ENCODE data around the gene RALGAPA2.

Gene RALGAPA2

GRCh38 chr20:20501128-20501527 is 211.3 kb downstream of the RALGAPA2 start:
- Histone ChIP-seq H3K9me3 (ENCODE audit: control insufficient read depth, insufficient read depth, low read length) (no peaks in the 10 kb centered on the region), H3K4me1 (ENCODE audit: control insufficient read depth, insufficient read depth, low read length) (no peaks in the 10 kb centered on the region), H3K27ac (ENCODE audit: low read length) (no peak overlapping the region), H3K4me3 (ENCODE audit: low read length) (no peak overlapping the region), H3K27me3 (ENCODE audit: control insufficient read depth, insufficient read depth, low read length) (no peaks in the 10 kb centered on the region), H3K36me3 (ENCODE audit: control insufficient read depth, insufficient read depth, low read length) (no peaks in the 10 kb centered on the region)
- no peak for DNase-seq (ENCODE audit: low read depth, low spot score)
- no CpG with 5 or more reads among the region's 2 CpGs for WGBS (ENCODE audit: insufficient coverage, insufficient read length)

- no peaks in the 10 kb centered on the region for H3K4me1 ChIP-seq (ENCODE audit: control insufficient read depth, insufficient read depth, low read length)
- no CpG with 5 or more reads among the region's 1 CpG for WGBS (ENCODE audit: insufficient coverage, insufficient read length)
- no peak overlapping the region for H3K4me3 ChIP-seq (ENCODE audit: low read length)
- H3K27ac ChIP-seq (ENCODE audit: low read length): no peak overlapping the region
- H3K36me3 ChIP-seq (ENCODE audit: control insufficient read depth, insufficient read depth, low read length): no peaks in the 10 kb centered on the region
- H3K9me3 ChIP-seq (ENCODE audit: control insufficient read depth, insufficient read depth, low read length): no peaks in the 10 kb centered on the region
- no peak for DNase-seq (ENCODE audit: low read depth, low spot score)
- H3K27me3 ChIP-seq (ENCODE audit: control insufficient read depth, insufficient read depth, low read length): no peaks in the 10 kb centered on the region
Observed at GRCh38 chr20:20500312-20500711, 212.1 kb downstream of the RALGAPA2 start.

- Histone ChIP-seq H3K27me3 (ENCODE audit: control insufficient read depth, insufficient read depth, low read length) (no peaks in the 10 kb centered on the region), H3K36me3 (ENCODE audit: control insufficient read depth, insufficient read depth, low read length) (no peaks in the 10 kb centered on the region), H3K4me3 (ENCODE audit: low read length) (no peak overlapping the region), H3K4me1 (ENCODE audit: control insufficient read depth, insufficient read depth, low read length) (0 out of 2 replicates have a peak, but pooled peaks cover under 1% of the 10 kb centered on the region), H3K27ac (ENCODE audit: low read length) (no peak overlapping the region), H3K9me3 (ENCODE audit: control insufficient read depth, insufficient read depth, low read length) (no peaks in the 10 kb centered on the region)
- WGBS (ENCODE audit: insufficient coverage, insufficient read length): no CpG with 5 or more reads among the region's 5 CpGs
- no peak for DNase-seq (ENCODE audit: low read depth, low spot score)
Observed at GRCh38 chr20:20499439-20499838, 213.0 kb downstream of the RALGAPA2 start.

GRCh38 chr20:20498076-20498861 is 214.2 kb downstream of the RALGAPA2 start:
- no peaks in the 10 kb centered on the region for H3K36me3 ChIP-seq (ENCODE audit: control insufficient read depth, insufficient read depth, low read length)
- no CpG with 5 or more reads among the region's 11 CpGs for WGBS (ENCODE audit: insufficient coverage, insufficient read length)
- no peaks in the 10 kb centered on the region for H3K9me3 ChIP-seq (ENCODE audit: control insufficient read depth, insufficient read depth, low read length)
- H3K4me1 ChIP-seq (ENCODE audit: control insufficient read depth, insufficient read depth, low read length): 0 out of 2 replicates have a peak, but pooled peaks cover 2% of the 10 kb centered on the region
- H3K27me3 ChIP-seq (ENCODE audit: control insufficient read depth, insufficient read depth, low read length): no peaks in the 10 kb centered on the region
- no peak overlapping the region for H3K27ac ChIP-seq (ENCODE audit: low read length)
- no peak overlapping the region for H3K4me3 ChIP-seq (ENCODE audit: low read length)
- no peak for DNase-seq (ENCODE audit: low read depth, low spot score)

GRCh38 chr20:20497242-20497978 is 215.0 kb downstream of the RALGAPA2 start:
- no CpG with 5 or more reads among the region's 8 CpGs for WGBS (ENCODE audit: insufficient coverage, insufficient read length)
- Histone ChIP-seq H3K36me3 (ENCODE audit: control insufficient read depth, insufficient read depth, low read length) (no peaks in the 10 kb centered on the region), H3K4me3 (ENCODE audit: low read length) (no peak overlapping the region), H3K27me3 (ENCODE audit: control insufficient read depth, insufficient read depth, low read length) (no peaks in the 10 kb centered on the region), H3K27ac (ENCODE audit: low read length) (no peak overlapping the region), H3K4me1 (ENCODE audit: control insufficient read depth, insufficient read depth, low read length) (0 out of 2 replicates have a peak, but pooled peaks cover 2% of the 10 kb centered on the region), H3K9me3 (ENCODE audit: control insufficient read depth, insufficient read depth, low read length) (no peaks in the 10 kb centered on the region)
- no peak for DNase-seq (ENCODE audit: low read depth, low spot score)

- no CpG with 5 or more reads among the region's 9 CpGs for WGBS (ENCODE audit: insufficient coverage, insufficient read length)
- no peak overlapping the region for H3K27ac ChIP-seq (ENCODE audit: low read length)
Observed at GRCh38 chr20:20495729-20496503, 216.5 kb downstream of the RALGAPA2 start.

GRCh38 chr20:20493701-20494100 is 218.7 kb downstream of the RALGAPA2 start:
- H3K4me3 ChIP-seq (ENCODE audit: low read length): no peak overlapping the region
- no CpG with 5 or more reads among the region's 2 CpGs for WGBS (ENCODE audit: insufficient coverage, insufficient read length)
- H3K27ac ChIP-seq (ENCODE audit: low read length): no peak overlapping the region
- no peak for DNase-seq (ENCODE audit: low read depth, low spot score)
- H3K9me3 ChIP-seq (ENCODE audit: control insufficient read depth, insufficient read depth, low read length): no peaks in the 10 kb centered on the region
- no peaks in the 10 kb centered on the region for H3K27me3 ChIP-seq (ENCODE audit: control insufficient read depth, insufficient read depth, low read length)
- H3K4me1 ChIP-seq (ENCODE audit: control insufficient read depth, insufficient read depth, low read length): peaks cover 5% of the 10 kb centered on the region; the same call in 1 of the 2 replicates
- no peaks in the 10 kb centered on the region for H3K36me3 ChIP-seq (ENCODE audit: control insufficient read depth, insufficient read depth, low read length)

More at GRCh38 chr20:20495729-20496503, 216.5 kb downstream of the RALGAPA2 start:
- H3K4me1 ChIP-seq (ENCODE audit: control insufficient read depth, insufficient read depth, low read length): peaks cover 3% of the 10 kb centered on the region; the same call in 1 of the 2 replicates
- no peaks in the 10 kb centered on the region for H3K27me3 ChIP-seq (ENCODE audit: control insufficient read depth, insufficient read depth, low read length)
- H3K4me3 ChIP-seq (ENCODE audit: low read length): no peak overlapping the region
- no peaks in the 10 kb centered on the region for H3K9me3 ChIP-seq (ENCODE audit: control insufficient read depth, insufficient read depth, low read length)
- no peaks in the 10 kb centered on the region for H3K36me3 ChIP-seq (ENCODE audit: control insufficient read depth, insufficient read depth, low read length)
- DNase-seq (ENCODE audit: low read depth, low spot score): no peak

GRCh38 chr20:20492521-20493332 is 219.7 kb downstream of the RALGAPA2 start:
- H3K27ac ChIP-seq (ENCODE audit: low read length): no peak overlapping the region
- H3K36me3 ChIP-seq (ENCODE audit: control insufficient read depth, insufficient read depth, low read length): no peaks in the 10 kb centered on the region
- no peaks in the 10 kb centered on the region for H3K27me3 ChIP-seq (ENCODE audit: control insufficient read depth, insufficient read depth, low read length)
- WGBS (ENCODE audit: insufficient coverage, insufficient read length): no CpG with 5 or more reads among the region's 14 CpGs
- no peaks in the 10 kb centered on the region for H3K9me3 ChIP-seq (ENCODE audit: control insufficient read depth, insufficient read depth, low read length)
- H3K4me1 ChIP-seq (ENCODE audit: control insufficient read depth, insufficient read depth, low read length): peaks cover 5% of the 10 kb centered on the region; the same call in 1 of the 2 replicates
- H3K4me3 ChIP-seq (ENCODE audit: low read length): no peak overlapping the region
- DNase-seq (ENCODE audit: low read depth, low spot score): no peak

- DNase-seq (ENCODE audit: low read depth, low spot score): no peak
- Histone ChIP-seq H3K9me3 (ENCODE audit: control insufficient read depth, insufficient read depth, low read length) (no peaks in the 10 kb centered on the region), H3K36me3 (ENCODE audit: control insufficient read depth, insufficient read depth, low read length) (no peaks in the 10 kb centered on the region), H3K4me3 (ENCODE audit: low read length) (no peak overlapping the region), H3K27ac (ENCODE audit: low read length) (no peak overlapping the region), H3K4me1 (ENCODE audit: control insufficient read depth, insufficient read depth, low read length) (peaks cover 5% of the 10 kb centered on the region; the same call in 1 of the 2 replicates), H3K27me3 (ENCODE audit: control insufficient read depth, insufficient read depth, low read length) (no peaks in the 10 kb centered on the region)
- WGBS (ENCODE audit: insufficient coverage, insufficient read length): no CpG with 5 or more reads among the region's 5 CpGs
Observed at GRCh38 chr20:20491784-20492264, 220.6 kb downstream of the RALGAPA2 start.
